MM.1S (cell line): Measurements from ENCODE around the gene GALNT8.

Experiments
- DNase-seq: peaks from one replicate; pipeline ENCODE4 v3.0.0-alpha.2; 2015
- H2AFZ ChIP-seq: fragments of 300-600 bp; sonication (generic); 2 replicates; pipeline ENCODE4 v1.6.0; 2016; ENCODE audit warnings: antibody characterized with exemption, low read length
- H3F3A ChIP-seq: fragments of 300-600 bp; sonication (generic); 2 replicates; pipeline ENCODE4 v1.6.1; 2016; ENCODE audit warnings: mild to moderate bottlenecking, antibody characterized with exemption, low read length, moderate library complexity, mixed read lengths; ENCODE audit not compliant: insufficient read depth
- H3K27ac ChIP-seq: fragments of 300-600 bp; sonication (generic); 2 replicates; pipeline ENCODE4 v1.5.1; 2016; ENCODE audit warnings: mild to moderate bottlenecking, low read length
- H3K27me3 ChIP-seq: fragments of 300-600 bp; sonication (generic); replicated peaks from 2 replicates; pipeline ENCODE4 v1.6.0; 2016; ENCODE audit warnings: low read length; ENCODE audit not compliant: insufficient read depth
- H3K36me3 ChIP-seq: fragments of 300-600 bp; sonication (generic); replicated peaks from 2 replicates; pipeline ENCODE4 v1.6.1; 2016; ENCODE audit warnings: mild to moderate bottlenecking, low read length, mixed read lengths; ENCODE audit not compliant: insufficient read depth
- H3K4me1 ChIP-seq: fragments of 300-600 bp; sonication (generic); 2 replicates; pipeline ENCODE4 v1.6.1; 2016; ENCODE audit warnings: low read length, mixed read lengths
- H3K4me2 ChIP-seq: fragments of 300-600 bp; sonication (generic); 2 replicates; pipeline ENCODE4 v1.6.0; 2016; ENCODE audit warnings: low read depth, low read length
- H3K4me3 ChIP-seq: fragments of 300-600 bp; sonication (generic); 2 replicates; pipeline ENCODE4 v1.5.1; 2016; ENCODE audit warnings: low read length, mixed read lengths
- H3K79me2 ChIP-seq: fragments of 300-600 bp; sonication (generic); 2 replicates; pipeline ENCODE4 v1.6.1; 2016; ENCODE audit warnings: mixed run types, low read length, mixed read lengths
- H3K9ac ChIP-seq: fragments of 300-600 bp; sonication (generic); 2 replicates; pipeline ENCODE4 v1.6.1; 2016; ENCODE audit warnings: low read length, mixed read lengths
- H3K9me2 ChIP-seq: fragments of 300-600 bp; sonication (generic); replicated peaks from 2 replicates; pipeline ENCODE4 v1.6.1; 2016; ENCODE audit warnings: mild to moderate bottlenecking, low read length, mixed read lengths; ENCODE audit not compliant: insufficient read depth
- H3K9me3 ChIP-seq: fragments of 300-600 bp; sonication (generic); replicated peaks from 2 replicates; pipeline ENCODE4 v1.6.1; 2016; ENCODE audit warnings: mild to moderate bottlenecking, low read length, mixed read lengths; ENCODE audit not compliant: insufficient read depth
- H4K20me1 ChIP-seq: fragments of 300-600 bp; sonication (generic); 2 replicates; pipeline ENCODE4 v1.6.1; 2016; ENCODE audit warnings: mild to moderate bottlenecking, low read length, moderate library complexity, mixed read lengths; ENCODE audit not compliant: insufficient read depth
- EZH2 ChIP-seq: fragments of 300-600 bp; sonication (generic); optimal IDR thresholded peaks from 2 replicates; pipeline ENCODE3; 2017; ENCODE audit warnings: low read depth, mild to moderate bottlenecking, antibody characterized with exemption, low read length, mixed read lengths
- EZH2phosphoT487 ChIP-seq: fragments of 300-600 bp; sonication (generic); IDR thresholded peaks from 2 replicates; pipeline ENCODE4 v1.6.1; 2018; ENCODE audit warnings: antibody characterized with exemption, low read length
- TF ChIP-seq, protein P1 (sequence below): fragments of 300-600 bp; sonication (generic); IDR thresholded peaks from 2 replicates; pipeline ENCODE4 v1.5.1; 2016; ENCODE audit warnings: antibody characterized with exemption, low read length, mixed read lengths

The GALNT8 gene

DNA sequence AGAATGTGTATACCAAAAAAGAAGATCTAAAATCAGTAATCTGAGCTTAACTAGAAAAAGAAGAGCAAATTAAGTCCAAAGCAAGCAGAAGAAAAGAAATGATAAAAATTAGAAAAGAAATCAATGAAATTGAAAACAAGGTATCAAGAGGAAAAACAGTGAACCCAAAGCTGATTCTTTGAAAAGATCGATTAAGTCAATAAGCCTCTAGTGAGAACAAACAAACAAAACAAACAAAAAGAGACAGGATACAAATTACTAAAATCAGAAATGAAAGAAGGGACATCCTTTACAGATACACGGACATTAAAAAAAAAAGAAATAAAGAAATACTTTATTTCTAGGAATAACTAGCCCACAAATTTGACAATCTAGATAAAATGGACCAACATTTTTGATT lies 12.9 kb upstream of the GALNT8 start:
- Histone ChIP-seq H3K27me3 (no peaks in the 10 kb centered on the region), H3K4me3 (no peak overlapping the region), H3K9me2 (no peaks in the 10 kb centered on the region), H2AFZ (no peak overlapping the region), H3K79me2 (no peaks in the 10 kb centered on the region), H3F3A (no peaks in the 10 kb centered on the region), H3K4me1 (peaks cover 5% of the 10 kb centered on the region; the same call in 1 of the 2 replicates), H3K4me2 (no peak overlapping the region), H3K27ac (no peak overlapping the region), H3K36me3 (no peaks in the 10 kb centered on the region), H3K9ac (no peak overlapping the region), H3K9me3 (no peaks in the 10 kb centered on the region), H4K20me1 (no peaks in the 10 kb centered on the region)
- TF ChIP-seq EZH2, result no peak
- TF ChIP-seq EZH2phosphoT487, result no peak
- TF ChIP-seq, protein P1, sequence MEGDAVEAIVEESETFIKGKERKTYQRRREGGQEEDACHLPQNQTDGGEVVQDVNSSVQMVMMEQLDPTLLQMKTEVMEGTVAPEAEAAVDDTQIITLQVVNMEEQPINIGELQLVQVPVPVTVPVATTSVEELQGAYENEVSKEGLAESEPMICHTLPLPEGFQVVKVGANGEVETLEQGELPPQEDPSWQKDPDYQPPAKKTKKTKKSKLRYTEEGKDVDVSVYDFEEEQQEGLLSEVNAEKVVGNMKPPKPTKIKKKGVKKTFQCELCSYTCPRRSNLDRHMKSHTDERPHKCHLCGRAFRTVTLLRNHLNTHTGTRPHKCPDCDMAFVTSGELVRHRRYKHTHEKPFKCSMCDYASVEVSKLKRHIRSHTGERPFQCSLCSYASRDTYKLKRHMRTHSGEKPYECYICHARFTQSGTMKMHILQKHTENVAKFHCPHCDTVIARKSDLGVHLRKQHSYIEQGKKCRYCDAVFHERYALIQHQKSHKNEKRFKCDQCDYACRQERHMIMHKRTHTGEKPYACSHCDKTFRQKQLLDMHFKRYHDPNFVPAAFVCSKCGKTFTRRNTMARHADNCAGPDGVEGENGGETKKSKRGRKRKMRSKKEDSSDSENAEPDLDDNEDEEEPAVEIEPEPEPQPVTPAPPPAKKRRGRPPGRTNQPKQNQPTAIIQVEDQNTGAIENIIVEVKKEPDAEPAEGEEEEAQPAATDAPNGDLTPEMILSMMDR, result no peak
- DNase-seq, result no peak

DNA sequence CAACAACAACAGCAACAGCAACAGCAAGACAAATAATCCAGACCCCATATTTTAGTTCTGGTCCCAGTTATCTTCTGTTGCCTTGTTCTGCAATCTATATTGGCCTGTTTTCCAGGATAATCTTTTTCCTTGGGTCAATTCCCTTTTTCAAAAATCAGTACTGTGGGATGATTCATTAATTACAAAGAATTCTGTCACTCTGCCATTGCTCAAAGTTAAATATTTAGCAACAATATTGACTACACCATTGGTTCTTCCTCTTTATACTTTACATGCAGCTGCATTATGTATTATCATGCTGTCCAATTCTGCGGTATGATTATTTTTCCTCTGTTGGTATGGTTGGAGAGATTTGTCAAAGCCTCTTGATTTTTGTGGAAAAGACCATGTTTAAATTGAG lies 10.1 kb upstream of the GALNT8 start:
- DNase-seq, result no peak
- no peak overlapping the region for H3K4me2 ChIP-seq
- no peaks in the 10 kb centered on the region for H3K36me3 ChIP-seq
- no peak overlapping the region for H2AFZ ChIP-seq
- TF ChIP-seq, protein P1, result no peak
- no peak for TF ChIP-seq EZH2
- no peak for TF ChIP-seq EZH2phosphoT487
- no peaks in the 10 kb centered on the region for H3K9me2 ChIP-seq
- peaks cover 5% of the 10 kb centered on the region; the same call in 1 of the 2 replicates for H3K4me1 ChIP-seq
- H3F3A ChIP-seq, result no peaks in the 10 kb centered on the region
- H3K9me3 ChIP-seq, result no peaks in the 10 kb centered on the region
- H3K79me2 ChIP-seq, result no peaks in the 10 kb centered on the region
- no peaks in the 10 kb centered on the region for H3K27me3 ChIP-seq
- H3K9ac ChIP-seq, result no peak overlapping the region
- H4K20me1 ChIP-seq, result no peaks in the 10 kb centered on the region
- H3K27ac ChIP-seq, result no peak overlapping the region
- no peak overlapping the region for H3K4me3 ChIP-seq

DNA sequence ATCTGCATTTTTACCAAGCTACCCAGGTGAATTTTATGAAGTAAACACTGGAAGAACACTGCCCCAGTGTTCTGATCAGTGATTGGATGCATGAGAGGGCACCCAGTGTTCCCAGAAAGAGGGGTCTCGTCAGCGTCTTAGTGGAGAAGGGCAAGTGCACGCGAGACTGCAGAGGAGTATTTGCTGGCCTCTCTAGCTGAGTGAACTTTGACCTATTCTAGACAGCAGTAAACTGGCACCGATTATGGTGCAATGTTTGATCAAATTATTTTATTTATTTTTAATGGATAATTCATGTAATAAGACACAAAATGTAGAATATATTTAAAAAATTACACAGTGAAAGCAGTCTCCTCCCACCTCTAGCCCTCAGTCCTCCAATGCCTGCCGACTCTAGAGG lies 5.3 kb upstream of the GALNT8 start:
- H3K4me3 ChIP-seq, result no peak overlapping the region

More for the DNA sequence above, 5.3 kb upstream of the GALNT8 start:
- Histone ChIP-seq H3K27ac (no peak overlapping the region), H3K79me2 (no peaks in the 10 kb centered on the region), H3K9ac (no peak overlapping the region), H3K4me1 (no peaks in the 10 kb centered on the region), H3K4me2 (no peak overlapping the region), H2AFZ (no peak overlapping the region), H3K9me3 (no peaks in the 10 kb centered on the region), H3K36me3 (no peaks in the 10 kb centered on the region), H3K9me2 (no peaks in the 10 kb centered on the region), H3F3A (no peaks in the 10 kb centered on the region), H4K20me1 (no peaks in the 10 kb centered on the region), H3K27me3 (no peaks in the 10 kb centered on the region)
- TF ChIP-seq, protein P1, result no peak
- no peak for TF ChIP-seq EZH2phosphoT487
- no peak for TF ChIP-seq EZH2
- no peak for DNase-seq
